Caco-2 (cell line): ENCODE data around the gene TBXAS1. TPM values are rescaled to one million over a fixed set of nuclear protein-coding genes. Genes with fewer than 3 reads are reported as not detected.

Source experiments
- BruUV-seq: library from RNA; stranded (reverse); fragments of 400-500 nt; replicated peaks from 2 replicates; lab custom pipeline; 2021; lab: Mats Ljungman, UMichigan
- CTCF ChIA-PET: fragments of 300-600 bp; sonication (Branson Sonifier 250); formaldehyde crosslinking; loops from one replicate; lab custom pipeline; 2022; ENCODE audit warnings: antibody characterized with exemption; lab: Charles Lee
- POLR2A ChIA-PET: fragments of 300-600 bp; sonication (Branson Sonifier 250); formaldehyde crosslinking; loops from one replicate; lab custom pipeline; 2022; ENCODE audit warnings: antibody characterized with exemption; lab: Charles Lee
- DNase-seq, 2 experiments: peaks; one replicate each; pipeline versions ENCODE4 v3.0.0 to v3.0.0-alpha.2; 2020 to 2022
- H3K27me3 ChIP-seq: replicated peaks from 2 replicates; pipeline ENCODE4 v1.6.0; 2011; ENCODE audit warnings: low read length; ENCODE audit not compliant: control insufficient read depth, insufficient read depth
- H3K36me3 ChIP-seq: 2 replicates; pipeline ENCODE4 v1.5.1; 2011; ENCODE audit warnings: low read length; ENCODE audit not compliant: control insufficient read depth, insufficient read depth
- H3K4me1 ChIP-seq: fragments of 250-450 bp; sonication (Bioruptor Pico); 2 replicates; pipeline ENCODE4 v1.5.1; 2020; ENCODE audit warnings: mild to moderate bottlenecking
- H3K4me3 ChIP-seq: 2 replicates; pipeline ENCODE4 v1.5.1; 2011; ENCODE audit warnings: low read depth, mild to moderate bottlenecking, control low read depth, low read length
- H3K9me3 ChIP-seq: fragments of 250-450 bp; sonication (Bioruptor Pico); 2 replicates; pipeline ENCODE4 v1.5.1; 2020; ENCODE audit warnings: mild to moderate bottlenecking, moderate library complexity
- H3K27ac Mint-ChIP-seq: one replicate; pipeline ENCODE4 v1.8.0; 2022; ENCODE audit warnings: mixed read lengths; ENCODE audit not compliant: unreplicated experiment
- H3K27me3 Mint-ChIP-seq: one replicate; pipeline ENCODE4 v1.8.0; 2022; ENCODE audit warnings: mixed read lengths; ENCODE audit not compliant: insufficient read depth, unreplicated experiment
- H3K36me3 Mint-ChIP-seq: one replicate; pipeline ENCODE4 v1.8.0; 2022; ENCODE audit warnings: mild to moderate bottlenecking, mixed read lengths; ENCODE audit not compliant: insufficient read depth, unreplicated experiment
- H3K4me1 Mint-ChIP-seq: one replicate; pipeline ENCODE4 v1.8.0; 2022; ENCODE audit warnings: low read depth, mixed read lengths; ENCODE audit not compliant: unreplicated experiment
- H3K4me3 Mint-ChIP-seq: one replicate; pipeline ENCODE4 v1.8.0; 2022; ENCODE audit warnings: mild to moderate bottlenecking, moderate library complexity, mixed read lengths; ENCODE audit not compliant: unreplicated experiment
- H3K9me3 Mint-ChIP-seq: one replicate; pipeline ENCODE4 v1.8.0; 2022; ENCODE audit warnings: mixed read lengths; ENCODE audit not compliant: unreplicated experiment
- intact Hi-C: fragments of 100-400 bp; cut with micrococcal nuclease; formaldehyde crosslinking; loops from one replicate; pipeline ENCODE4 v1.10.0; 2022; ENCODE audit not compliant: unreplicated experiment
- total RNA-seq: library from RNA; stranded (reverse); gene quantifications from 2 replicates; pipeline ENCODE4 v1.2.3, GENCODE V29; 2022
- TF ChIP-seq, protein P1 (sequence below), 2 experiments: fragments of 200-600 bp in 1 of 2; IDR thresholded peaks; 1 replicate in 1 of 2; 2 replicates in 1 of 2; pipeline versions ENCODE4 v1.5.1 to v1.8.0; 2011 to 2022; ENCODE audit warnings: antibody characterized with exemption in 1 of 2, control low read depth in 1 of 2, inconsistent platforms in 1 of 2, low read depth in 1 of 2, low read length in 1 of 2, mild to moderate bottlenecking in 1 of 2, moderate library complexity in 1 of 2; ENCODE audit not compliant: insufficient read depth in 1 of 2, severe bottlenecking in 1 of 2, unreplicated experiment in 1 of 2

Gene TBXAS1
- total RNA-seq, 1 experiment from 2014 or later, result 1.6 TPM

DNA sequence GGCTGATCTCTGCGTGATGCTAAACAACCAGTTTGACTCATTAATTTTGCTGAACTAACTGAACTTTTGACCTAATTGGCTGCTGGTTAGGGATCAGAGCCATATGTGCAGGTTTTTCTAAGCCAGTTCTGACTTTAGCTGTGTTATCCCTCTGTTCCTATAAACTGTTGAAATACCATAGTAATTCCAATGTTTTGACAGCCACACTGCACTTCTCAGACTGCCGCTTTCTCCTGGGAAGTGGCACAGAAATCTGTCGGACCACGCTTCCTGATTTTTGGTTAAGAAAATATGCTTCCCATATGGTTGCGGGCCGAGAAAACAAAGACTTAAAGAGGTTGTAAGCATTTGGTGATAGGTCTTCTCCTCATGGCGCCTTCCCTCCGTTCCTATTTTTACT is 42.3 kb downstream of the TBXAS1 start:
- H3K27me3 Mint-ChIP-seq, result peaks cover 6% of the 10 kb centered on the region
- H3K27ac Mint-ChIP-seq, result no peak overlapping the region

DNA sequence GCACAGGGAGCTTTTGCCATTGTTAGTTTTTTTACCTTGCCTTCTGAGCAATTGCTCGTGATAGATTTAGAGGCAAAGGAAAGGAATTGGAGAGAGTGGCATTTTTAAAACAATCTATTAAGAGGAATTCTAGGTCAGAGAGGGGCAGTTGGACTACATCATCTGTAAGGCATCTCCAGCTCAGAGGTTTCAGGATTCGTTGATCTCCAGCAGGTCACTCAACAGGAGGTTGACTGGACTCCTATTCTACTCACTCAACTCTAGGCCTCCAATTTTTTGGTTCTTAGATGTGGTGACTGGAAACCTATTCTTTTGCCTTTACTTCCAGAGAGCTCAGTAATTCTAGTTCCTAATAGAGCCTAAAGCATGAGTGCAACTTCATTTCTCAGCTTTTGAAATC is 42.8 kb downstream of the TBXAS1 start:
- Mint-ChIP-seq H3K9me3 (no peaks in the 10 kb centered on the region), H3K4me1 (no peaks in the 10 kb centered on the region), H3K27me3 (peaks cover 6% of the 10 kb centered on the region), H3K4me3 (no peak overlapping the region), H3K27ac (no peak overlapping the region), H3K36me3 (no peaks in the 10 kb centered on the region)
- intact Hi-C loops, result no loop called here
- CTCF ChIA-PET, result no interaction called here
- no peak for DNase-seq
- Histone ChIP-seq H3K4me1 (no peaks in the 10 kb centered on the region), H3K27me3 (no peaks in the 10 kb centered on the region), H3K9me3 (no peaks in the 10 kb centered on the region), H3K36me3 (no peaks in the 10 kb centered on the region), H3K4me3 (no peak overlapping the region)
- no TSS peak for BruUV-seq
- TF ChIP-seq, protein P1, sequence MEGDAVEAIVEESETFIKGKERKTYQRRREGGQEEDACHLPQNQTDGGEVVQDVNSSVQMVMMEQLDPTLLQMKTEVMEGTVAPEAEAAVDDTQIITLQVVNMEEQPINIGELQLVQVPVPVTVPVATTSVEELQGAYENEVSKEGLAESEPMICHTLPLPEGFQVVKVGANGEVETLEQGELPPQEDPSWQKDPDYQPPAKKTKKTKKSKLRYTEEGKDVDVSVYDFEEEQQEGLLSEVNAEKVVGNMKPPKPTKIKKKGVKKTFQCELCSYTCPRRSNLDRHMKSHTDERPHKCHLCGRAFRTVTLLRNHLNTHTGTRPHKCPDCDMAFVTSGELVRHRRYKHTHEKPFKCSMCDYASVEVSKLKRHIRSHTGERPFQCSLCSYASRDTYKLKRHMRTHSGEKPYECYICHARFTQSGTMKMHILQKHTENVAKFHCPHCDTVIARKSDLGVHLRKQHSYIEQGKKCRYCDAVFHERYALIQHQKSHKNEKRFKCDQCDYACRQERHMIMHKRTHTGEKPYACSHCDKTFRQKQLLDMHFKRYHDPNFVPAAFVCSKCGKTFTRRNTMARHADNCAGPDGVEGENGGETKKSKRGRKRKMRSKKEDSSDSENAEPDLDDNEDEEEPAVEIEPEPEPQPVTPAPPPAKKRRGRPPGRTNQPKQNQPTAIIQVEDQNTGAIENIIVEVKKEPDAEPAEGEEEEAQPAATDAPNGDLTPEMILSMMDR (IDR thresholded peaks at IDR 0.05; ENCODE audit: insufficient read depth in 1 of 2, low read depth in 1 of 2, low read length in 1 of 2, severe bottlenecking in 1 of 2, unreplicated experiment in 1 of 2), result no peak
- POLR2A ChIA-PET, result no interaction called here

More for the DNA sequence above, 42.3 kb downstream of the TBXAS1 start:
- CTCF ChIA-PET, result no interaction called here
- no TSS peak for BruUV-seq
- no peaks in the 10 kb centered on the region for H3K9me3 ChIP-seq
- no peaks in the 10 kb centered on the region for H3K4me1 Mint-ChIP-seq
- H3K4me3 ChIP-seq, result no peak overlapping the region
- H3K36me3 Mint-ChIP-seq, result no peaks in the 10 kb centered on the region
- TF ChIP-seq, protein P1 (IDR thresholded peaks at IDR 0.05; ENCODE audit: insufficient read depth in 1 of 2, low read depth in 1 of 2, low read length in 1 of 2, severe bottlenecking in 1 of 2, unreplicated experiment in 1 of 2), result no peak
- no peak for DNase-seq
- H3K4me3 Mint-ChIP-seq, result no peak overlapping the region
- no peaks in the 10 kb centered on the region for H3K36me3 ChIP-seq
- H3K27me3 ChIP-seq, result no peaks in the 10 kb centered on the region
- POLR2A ChIA-PET, result no interaction called here
- no peaks in the 10 kb centered on the region for H3K4me1 ChIP-seq
- intact Hi-C loops, result no loop called here
- no peaks in the 10 kb centered on the region for H3K9me3 Mint-ChIP-seq

DNA sequence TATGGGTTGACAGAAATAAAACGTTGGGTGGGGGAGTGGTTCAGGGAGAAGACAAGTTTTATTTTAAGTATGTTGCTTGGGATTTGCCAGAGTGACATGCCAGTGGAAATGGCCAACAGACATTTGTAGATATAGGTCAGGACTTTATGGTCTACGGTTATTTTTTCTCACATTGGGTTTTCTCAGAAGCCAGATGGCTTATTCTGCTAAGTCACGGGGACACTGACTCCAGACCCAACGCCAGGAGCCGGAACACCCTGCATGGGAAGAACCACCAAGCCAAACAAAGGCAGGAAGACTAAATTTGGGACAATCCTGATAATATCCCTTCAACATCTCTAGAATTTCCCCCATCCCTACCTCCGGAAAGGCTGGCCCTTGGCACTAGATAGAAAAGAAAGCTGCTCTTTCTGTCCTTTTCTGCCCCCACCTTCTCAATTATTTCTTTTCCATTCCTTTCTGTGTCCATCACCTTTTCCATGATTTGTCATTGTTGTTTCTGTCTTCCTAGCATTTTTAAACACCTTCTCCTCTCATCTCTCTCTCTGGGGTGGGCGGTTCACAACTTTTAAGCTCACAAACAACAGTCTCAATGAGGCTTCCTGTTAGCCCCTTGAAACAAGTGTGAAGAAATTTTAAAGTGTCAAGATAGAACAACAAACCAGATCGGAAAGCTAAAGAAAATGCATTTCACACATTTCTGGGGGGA is 44.7 kb downstream of the TBXAS1 start:
- H3K9me3 Mint-ChIP-seq, result no peaks in the 10 kb centered on the region
- ChIA-PET CTCF (interaction anchor here (0.7 kb wide), 1 partner anchor 522 kb away, joined by 5 read pairs; no protein-coding TSS in a partner anchor), POLR2A (no interaction called here)
- H3K4me1 Mint-ChIP-seq, result no peaks in the 10 kb centered on the region
- H3K36me3 Mint-ChIP-seq, result no peaks in the 10 kb centered on the region
- H3K36me3 ChIP-seq, result no peaks in the 10 kb centered on the region
- H3K4me3 ChIP-seq, result no peak overlapping the region
- no peak overlapping the region for H3K4me3 Mint-ChIP-seq
- DNase-seq, result no peak
- H3K27me3 ChIP-seq, result no peaks in the 10 kb centered on the region
- TF ChIP-seq, protein P1 (IDR thresholded peaks at IDR 0.05; ENCODE audit: insufficient read depth in 1 of 2, low read depth in 1 of 2, low read length in 1 of 2, severe bottlenecking in 1 of 2, unreplicated experiment in 1 of 2), result no peak
- intact Hi-C loops, result no loop called here
- no peaks in the 10 kb centered on the region for H3K4me1 ChIP-seq
- H3K27me3 Mint-ChIP-seq, result peaks cover 10% of the 10 kb centered on the region
- no peaks in the 10 kb centered on the region for H3K9me3 ChIP-seq
- no TSS peak for BruUV-seq
- H3K27ac Mint-ChIP-seq, result no peak overlapping the region
